Measurements from ENCODE around the gene PRR3.

The PRR3 gene

DNA sequence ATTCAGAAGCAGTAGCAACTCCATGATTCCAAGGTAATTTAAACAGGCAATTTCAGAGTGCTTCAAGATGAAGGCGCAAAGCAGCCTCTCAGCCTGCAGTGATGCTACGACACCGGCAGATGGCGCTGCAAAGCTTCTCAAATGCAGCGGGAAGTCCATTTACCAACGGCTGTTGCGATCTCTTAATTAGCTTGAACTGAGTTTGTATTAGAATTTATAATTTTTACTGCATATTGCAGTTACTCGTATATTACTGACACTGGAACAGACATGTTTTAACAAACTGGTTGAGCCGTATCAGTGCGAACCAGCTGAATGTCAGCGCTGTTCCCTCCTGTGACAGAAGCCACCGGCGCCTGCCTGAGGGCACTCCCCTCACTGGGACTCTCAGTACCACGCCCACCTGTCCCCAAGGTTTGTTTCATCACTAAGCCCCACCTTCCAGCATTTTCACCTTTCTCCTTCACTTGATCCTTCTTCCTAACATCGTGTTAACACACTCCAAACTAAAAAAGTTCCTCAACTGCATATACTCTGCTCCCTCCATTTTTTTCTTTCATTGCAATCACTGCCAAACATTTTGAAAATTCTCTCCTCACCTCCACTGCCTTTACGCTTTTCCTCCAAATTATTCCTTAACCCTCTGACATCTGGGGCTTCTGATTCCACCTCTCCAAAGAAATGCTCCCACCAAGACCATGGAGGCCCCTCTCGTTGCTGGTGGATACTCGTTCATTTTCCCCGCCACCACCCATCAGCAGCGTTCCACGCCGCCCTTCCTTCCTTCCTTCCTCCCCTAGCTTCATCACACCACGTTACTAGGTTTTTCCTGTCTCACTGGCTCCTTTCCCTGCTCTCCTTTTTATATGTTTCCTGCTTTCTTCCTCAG is 15.3 kb upstream of the PRR3 start:
- DNase-seq: peak; percentile 56

DNA sequence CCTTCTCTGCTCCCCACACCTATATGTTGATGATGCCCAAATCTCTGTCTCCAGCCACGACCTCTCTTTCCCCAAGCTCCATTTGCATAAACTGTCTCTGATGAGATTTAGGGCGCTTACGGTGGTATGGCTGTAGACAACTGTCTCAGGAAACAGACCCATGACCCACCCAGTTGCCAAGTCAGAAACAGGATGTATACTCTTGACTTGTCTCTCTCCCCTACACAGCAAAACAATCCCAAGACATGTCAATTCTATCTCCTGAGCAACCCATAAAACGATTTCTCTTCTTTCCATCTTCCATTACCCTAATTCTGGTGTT is 14.7 kb upstream of the PRR3 start:
- no peak for DNase-seq

DNA sequence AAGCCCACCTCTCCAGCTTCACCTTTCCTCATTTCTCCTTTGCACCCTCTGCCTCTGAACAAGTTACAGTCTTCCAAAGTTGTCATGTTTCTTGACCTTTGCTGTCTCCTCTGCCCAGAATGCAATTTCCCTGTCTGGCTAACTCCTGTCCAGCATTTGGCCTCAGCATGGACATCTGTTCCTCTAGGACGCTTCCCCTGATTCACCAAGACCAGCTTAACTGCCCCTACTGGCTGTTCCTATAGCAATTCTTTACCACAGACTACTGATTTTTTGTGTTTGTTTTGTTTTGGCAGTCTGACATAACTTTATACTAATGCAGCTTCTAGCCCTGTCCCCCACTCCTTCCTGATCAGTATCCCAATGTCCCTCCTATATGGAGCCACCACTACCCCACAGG is 14.2 kb upstream of the PRR3 start:
- no peak for DNase-seq

DNA sequence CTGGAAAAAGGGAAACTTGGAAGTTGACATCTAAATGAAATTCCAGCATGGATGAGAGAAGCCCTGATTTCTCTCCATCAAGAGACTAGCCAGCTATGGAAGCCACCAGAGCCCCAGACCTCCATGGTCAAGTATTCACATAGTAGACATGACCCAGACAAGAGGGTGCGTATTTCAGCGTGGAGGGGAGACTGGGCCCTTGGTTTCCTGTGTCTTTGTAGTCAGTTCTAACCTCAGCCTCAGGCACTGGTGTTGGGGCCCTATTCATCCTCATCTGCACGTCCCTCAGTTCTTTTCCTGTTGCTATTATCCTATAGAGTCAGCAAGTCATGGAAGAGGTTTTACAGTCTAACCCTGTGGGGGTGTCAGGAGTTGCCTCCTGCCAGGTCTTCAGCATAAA is 13.3 kb upstream of the PRR3 start:
- no peak for DNase-seq

DNA sequence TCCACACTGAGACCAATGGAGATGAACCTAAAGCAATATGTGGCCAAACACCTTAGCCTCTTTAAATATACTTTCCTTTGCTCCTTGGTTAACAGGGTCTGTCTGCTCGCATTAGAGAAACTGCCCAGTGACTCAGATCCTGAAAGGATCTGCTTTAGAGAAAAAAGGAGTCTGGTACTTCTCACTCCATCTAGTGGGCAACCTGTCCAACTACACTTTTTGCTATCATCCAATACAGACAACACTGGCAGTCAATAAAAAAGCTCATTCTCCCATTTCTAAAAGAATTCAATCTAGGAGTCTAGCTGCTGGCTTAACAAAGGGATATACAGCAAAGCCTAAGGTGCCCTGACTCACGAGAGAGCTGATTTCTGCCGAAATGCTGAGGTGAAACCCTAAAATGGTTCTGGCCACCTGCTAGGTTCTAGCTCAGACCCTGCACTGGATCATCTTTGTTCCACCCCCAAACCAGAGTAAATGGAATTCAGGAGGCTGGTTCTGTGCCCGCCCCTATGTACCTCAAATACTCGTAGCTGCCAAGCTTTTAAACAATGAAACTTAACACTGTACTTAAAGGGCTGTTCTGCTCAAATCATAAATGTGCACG is 12.3 kb upstream of the PRR3 start:
- DNase-seq: peak; percentile 79

DNA sequence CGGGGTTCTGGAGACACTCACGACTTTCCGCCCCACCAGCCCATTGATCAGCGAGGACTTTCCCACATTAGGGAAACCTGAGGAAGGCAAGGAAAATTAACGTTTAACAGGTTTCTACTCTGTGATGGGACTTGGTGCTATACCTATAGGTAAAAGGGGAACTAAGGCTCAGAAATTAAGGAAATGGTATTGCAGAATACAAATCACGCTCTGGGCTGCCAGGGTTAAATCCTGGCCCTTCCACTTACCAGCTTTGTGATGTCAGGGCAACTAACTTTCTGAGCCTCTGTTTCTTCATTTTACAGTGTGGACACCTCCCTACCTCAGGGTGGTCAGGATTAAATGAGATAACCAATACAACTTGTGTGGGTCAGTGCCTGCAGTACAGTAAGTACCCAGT is 9.6 kb upstream of the PRR3 start:
- DNase-seq: no peak

DNA sequence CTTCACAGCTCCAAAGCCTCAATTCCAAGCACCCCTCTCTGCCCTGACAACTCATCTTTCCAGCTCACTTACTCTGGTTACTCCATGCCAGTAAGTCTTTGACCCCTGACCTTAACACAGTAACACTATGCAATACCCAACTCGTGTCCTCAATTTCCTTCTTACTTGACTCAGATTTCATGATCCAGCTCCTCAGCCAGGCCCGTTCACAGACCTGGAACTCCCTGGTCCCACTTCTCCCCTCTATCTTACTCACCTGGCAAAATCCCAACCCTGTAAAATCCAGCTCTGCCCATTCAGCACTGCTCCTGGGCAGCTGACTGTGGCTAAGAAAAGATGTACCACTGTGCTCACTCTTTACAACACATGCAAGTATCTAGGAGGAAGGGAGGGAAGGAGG is 8.7 kb upstream of the PRR3 start:
- peak; percentile 30 for DNase-seq

DNA sequence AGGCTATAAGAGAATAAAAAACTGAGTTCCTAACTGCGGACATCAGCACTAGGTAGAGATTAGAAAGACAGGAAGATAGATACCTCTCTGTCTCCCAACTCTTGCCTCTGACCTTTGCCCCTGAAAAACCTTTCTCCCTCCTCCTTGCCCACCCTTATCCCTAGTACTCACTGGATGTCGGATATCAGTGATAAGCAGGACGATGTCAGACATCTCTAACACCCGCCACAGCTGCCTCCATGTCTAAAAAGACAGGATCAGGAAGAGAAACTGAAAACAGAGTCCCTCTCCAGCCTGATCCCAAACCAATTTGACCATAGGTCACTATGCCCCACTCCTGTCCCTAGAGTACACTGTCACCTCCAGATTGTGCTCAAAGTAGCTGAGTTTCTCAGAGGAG is 2.7 kb upstream of the PRR3 start:
- DNase-seq: no peak

DNA sequence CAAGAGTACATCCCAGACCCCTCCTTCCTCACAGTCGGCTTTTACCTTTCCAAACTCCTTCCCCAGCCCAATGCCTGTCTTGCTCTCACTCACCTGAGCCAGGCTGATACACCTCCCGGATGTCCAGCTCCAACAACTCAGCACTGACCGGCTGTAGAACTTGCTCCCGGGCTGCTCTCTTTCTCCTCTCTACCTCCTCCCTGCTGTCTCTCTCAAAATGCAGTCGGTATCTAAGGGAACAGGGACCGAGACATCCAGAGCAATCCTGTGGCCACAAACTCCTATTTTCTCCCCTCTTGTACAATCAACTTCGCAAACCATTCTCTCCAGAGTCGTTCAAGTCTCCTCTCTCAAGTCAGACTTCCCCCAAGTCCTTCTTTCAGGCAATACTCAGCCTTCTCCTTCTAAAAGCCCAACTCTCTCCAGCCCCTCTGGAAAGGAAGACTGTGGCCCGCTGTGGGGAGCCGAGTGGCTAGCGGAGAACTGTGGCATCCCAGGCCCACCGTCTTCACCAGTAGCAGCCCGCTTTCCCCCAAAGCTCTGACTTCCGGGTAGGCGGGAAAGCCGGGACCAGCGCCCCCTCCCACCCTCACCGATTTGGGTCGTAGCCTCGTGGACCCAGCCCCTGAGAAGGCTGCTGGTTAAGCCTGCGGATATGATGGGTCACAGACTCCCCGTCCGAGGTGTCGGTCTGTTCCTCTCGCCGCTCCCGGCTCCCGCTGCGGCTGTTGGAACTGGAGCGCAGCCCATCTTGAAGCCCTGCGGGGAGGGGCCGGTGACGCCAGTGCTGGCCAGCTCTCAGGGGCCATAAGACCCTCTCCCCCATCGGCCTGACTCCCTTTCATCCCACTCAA is 1.9 kb upstream of the PRR3 start:
- no peak for DNase-seq

DNA sequence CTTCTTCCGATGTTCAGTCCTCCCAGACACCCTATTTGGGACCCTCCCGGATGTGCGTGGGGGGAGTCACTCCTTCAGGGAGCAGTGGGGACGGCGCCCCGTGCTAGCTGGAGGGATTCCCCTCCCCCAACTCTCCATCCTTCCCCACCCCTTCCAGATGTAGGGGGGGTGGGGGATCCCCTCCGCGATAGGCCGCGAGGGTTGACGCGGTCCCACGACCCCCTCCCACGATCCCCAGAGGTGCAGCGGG is 1.4 kb upstream of the PRR3 start:
- DNase-seq: no peak

DNA sequence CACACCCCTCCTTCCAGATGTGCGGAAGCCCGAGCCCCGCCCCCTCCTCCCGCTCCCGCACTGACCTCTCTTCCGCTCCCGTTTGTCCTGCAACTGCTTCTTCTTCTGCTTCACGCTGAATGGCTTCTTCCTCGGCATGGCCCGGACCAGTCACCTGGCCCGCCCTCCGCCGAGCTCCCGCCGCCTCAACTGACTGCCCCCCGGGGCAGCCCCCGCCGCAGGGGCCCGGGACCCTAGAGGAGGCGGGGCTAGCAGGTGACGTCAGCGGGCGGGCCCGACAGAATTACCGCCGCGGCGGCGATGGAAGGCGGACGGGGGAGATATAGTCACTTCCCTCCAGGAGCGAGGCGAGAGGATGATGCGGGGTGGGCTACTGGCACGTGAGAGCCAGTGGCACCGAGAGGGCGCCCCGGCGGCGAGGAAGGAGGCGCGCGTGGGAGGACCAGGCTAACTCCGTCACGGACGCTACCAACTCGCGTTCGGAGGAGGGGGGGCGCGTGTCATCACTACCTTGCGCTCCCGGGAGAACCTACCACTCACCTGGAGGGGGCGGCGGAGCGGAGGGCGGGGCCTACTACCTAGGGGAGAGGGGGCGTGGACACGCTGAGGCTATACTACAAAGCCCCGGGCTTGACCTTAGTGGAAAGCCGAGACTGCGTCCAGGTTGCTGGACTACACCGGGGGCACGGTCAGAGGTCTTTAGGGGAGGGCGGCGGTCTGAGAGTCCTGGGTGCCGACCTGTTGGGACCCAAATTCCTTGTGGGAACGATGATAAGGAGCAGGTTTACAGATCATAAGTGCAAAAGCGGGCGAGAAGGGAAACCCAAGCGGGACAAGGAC is 809 bp upstream of the PRR3 start, which contains the start of gene GNL1:
TSS of gene GNL1 (minus strand) at position 424 of the 840 bp plus-strand sequence. CDS start at position 138, 286 bp downstream.
- DNase-seq: peak; percentile 81

DNA sequence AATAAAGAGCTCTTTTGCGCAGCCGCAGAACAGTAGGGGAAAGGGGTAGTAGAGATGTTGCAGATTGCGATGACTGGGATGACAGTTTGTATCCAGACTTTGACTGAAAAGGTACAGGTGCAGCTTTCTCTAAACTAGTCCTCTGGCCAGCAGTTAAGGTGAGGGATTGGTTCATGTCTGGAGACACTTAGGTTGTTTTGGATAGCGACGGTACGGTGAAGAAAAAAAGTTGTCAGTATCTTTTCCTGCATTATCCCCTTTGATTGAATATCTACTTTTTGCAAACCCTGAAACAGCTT is 537 bp downstream of the PRR3 start:
- DNase-seq: peak; percentile 29

DNA sequence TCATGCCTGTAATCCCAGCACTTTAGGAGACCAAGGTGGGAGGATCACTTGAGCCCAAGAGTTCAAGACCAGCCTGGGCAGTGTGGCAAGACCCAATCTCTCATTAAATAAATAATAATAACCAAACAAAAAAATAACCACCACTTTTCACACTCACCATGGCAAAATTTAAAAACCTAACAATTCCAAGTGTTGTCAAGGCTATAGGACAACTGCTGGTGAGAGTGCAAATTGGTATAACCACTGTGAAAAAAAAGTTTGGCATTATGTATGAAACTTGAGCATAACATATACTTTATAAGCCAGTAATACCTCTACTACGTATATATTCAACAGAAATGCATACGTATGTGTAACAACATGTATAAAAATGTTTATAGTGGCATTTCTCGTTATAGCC is 3.8 kb downstream of the PRR3 start:
- DNase-seq: no peak

DNA sequence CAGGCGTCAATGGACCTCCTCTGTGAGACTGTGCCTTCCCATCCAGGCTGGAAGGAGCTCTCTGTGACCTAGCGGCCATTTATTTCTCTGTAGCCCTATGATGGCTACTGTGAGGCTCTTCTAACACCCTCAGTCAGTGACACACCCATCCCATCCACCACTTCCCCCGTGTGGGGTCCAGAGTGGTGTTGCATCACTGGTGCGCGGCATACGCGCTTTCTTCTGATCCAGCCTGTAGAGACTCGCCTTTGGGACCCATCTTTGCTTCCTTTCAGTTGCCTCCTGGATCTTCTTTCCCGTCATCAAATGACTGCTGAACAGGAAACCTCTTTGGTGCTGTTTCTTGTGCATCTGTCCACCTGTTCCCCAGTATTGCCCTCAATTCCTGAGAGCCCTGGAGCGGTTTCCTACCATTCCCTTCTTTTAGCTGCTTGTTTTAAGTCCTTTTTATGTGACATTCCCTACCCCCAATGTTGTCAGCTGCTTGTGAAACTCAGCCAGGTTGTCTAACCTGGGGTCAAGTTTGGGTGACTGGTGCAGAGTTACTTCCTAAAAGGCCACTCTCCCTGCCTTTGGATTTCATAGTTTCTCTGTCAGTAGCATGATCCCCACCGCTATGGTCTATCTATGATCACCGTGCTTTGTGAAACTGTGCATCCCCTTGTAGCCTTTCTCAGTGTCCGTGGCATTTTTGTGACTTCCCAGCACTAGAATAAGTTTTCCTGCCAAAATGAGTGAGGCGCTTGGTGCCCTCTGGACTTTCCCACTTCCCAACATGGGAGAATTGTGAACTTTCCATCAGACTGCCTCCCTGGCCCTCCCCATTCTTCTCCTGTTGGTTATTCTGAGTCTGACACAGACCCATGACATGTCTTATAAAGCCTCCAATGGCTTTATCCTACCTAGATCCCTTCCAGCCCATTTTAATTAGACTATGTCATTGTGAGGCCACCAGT is 5.7 kb downstream of the PRR3 start:
- no peak for DNase-seq

DNA sequence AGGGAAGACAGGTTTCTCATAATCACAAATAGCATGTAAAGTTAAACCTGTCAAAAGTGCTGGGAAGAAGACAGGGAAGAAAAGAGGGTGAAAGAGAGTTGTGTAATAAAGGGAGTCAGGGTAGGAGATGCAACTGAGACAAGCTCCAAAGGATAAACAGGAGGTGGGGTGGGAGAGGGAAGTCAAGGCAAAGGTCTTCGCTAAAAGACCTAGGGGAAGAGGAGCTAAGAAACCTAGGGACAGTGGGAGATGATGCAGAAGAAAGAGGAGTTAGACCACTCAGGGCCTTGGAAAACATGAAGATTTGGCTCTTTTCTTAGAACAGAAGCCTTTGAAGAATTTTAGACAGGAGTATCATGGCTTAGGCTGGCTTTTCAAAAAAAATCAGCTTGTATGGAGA is 7.0 kb downstream of the PRR3 start:
- no peak for DNase-seq

DNA sequence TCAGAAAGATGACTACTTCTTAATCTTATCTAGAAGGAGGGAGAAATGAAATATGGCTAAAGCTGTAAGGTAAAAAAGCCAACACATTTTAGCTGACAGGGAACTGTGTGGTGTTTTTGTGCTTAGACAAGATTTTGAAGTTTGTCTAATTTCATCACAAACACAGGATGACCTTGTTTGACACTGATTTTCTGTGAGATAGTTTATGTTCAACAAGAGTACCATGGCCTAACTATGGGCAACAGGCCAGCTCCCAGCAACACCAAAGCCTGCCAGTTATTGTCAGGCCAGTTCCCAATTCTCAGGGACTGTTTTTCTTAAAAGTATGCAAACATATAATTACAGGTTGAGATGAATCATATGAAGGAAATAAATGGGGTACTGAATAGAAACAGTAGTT is 8.7 kb downstream of the PRR3 start:
- no peak for DNase-seq

DNA sequence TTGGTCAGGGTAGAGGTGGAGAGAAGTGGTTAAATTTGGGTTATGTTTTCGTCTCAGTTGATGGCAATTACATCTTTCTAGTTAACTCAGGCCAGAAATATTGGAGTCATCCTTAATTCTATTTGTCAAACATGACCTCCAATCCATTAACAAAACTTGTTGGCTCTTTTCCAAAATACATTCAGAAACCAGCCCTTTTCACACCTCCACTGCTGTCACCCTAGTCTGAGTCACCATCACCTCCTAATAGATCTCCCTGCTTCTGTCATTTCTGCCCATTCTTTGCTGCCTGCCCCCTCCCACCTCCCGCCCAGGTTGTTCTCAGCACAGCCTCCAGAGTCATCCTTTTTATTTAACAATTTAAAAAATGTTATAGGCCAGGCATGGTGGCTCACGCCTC is 11.2 kb downstream of the PRR3 start:
- DNase-seq: no peak

DNA sequence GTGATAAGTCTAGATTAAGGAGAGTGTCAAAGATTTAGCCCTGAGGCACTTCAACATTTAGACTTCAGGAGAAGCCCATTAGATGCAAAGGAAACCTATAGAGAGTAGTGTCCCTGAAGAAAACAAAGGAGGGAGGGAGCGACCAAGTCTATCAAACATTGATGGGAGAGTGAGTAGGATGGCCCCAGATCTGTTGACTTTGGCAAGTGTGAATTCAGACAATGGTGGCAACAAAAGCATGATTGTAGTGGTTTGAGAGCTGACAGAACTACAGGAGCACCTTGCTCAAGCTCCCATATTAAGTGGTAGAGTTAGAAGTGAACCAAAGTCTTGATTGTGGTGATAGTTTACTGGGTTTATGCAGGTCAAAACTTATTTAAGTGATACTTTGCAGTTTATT is 13.2 kb downstream of the PRR3 start:
- DNase-seq: no peak

DNA sequence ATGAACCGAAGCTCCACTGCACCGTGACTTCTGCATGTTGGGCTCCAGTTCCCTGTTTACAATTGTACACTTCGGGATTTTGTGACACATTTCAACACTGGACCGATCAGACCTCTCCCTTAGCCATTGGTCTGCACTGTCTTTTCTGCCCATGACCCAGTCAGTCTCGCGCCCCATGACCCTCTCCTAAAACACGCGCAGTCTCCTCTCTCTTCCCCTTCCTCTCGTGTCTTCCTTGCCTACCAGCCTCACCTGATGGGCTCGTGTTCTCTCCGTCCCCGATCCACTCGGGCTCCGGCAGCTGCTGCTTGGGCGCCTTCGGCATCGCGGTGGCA is 13.6 kb downstream of the PRR3 start:
- DNase-seq: no peak

DNA sequence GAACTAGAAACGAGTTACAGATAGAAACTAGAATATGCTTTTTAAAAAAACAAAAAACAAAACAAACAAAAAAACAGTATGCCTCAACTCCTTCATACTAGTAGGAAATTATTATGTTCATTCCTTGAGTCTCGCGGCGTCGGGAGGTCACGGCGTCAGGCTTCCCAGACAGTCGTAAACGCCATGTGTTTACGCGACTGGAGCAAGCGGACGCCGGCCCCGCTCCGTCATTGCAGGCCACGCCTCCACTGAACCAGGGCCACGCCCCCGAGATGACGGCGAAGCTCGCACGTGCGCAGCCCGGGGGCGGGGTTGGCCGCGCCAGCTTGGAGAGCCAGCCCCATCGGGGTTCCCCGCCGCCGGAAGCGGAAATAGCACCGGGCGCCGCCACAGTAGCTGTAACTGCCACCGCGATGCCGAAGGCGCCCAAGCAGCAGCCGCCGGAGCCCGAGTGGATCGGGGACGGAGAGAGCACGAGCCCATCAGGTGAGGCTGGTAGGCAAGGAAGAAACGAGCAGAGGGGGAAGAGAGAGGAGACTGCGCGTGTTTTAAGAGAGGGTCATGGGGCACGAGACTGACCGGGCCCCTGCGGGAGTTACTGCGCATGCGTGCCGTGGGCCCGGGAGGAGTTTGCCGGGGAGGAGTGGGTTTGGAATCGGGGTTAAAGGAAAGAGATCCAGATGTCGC is 14.1 kb downstream of the PRR3 start, which contains the start of gene ABCF1:
TSS of gene ABCF1 (plus strand) at position 368 of the 687 bp plus-strand sequence. CDS start at position 414, 46 bp downstream.
- DNase-seq: peak; percentile 91

DNA sequence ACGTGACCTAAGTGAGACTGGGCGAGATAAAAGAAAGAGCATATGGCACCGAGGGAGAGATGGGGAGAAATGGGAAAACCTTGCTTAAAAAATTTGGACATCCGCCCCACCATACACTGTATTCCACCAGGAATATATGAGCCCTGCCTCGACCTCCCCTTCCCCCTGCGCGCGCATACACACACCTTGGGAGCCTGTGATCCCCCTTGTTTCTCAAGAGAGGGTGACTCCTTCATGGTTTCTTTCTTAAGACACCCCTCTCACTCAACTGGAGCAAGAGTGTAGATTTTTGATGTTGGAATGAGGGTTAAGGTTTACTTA is 14.6 kb downstream of the PRR3 start:
- no peak for DNase-seq

DNA sequence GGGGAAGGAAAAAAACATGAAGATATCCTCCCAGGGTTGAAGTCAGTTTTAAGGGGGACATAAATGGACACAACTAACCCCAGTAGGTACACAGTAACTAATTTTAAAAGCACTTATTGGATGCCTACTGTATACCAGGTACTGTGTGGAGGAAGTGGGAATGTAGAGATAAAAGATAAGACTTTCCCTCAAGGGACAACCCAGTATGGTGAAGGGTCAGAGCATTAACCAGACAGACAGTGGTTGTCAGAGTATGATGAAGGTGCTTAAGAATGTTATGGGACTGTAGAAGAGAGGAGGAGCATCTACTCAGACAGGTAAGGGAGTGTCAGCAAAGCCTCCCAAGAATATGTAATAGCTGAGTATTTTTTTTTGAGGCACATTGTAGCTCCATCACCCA is 15.1 kb downstream of the PRR3 start:
- no peak for DNase-seq
